ENCODE data around the gene LITAF. TPM values are rescaled to one million over a fixed set of nuclear protein-coding genes. Genes with fewer than 3 reads are reported as not detected.
"Not testable (repeated sequence)": the region's sequence is repeated elsewhere in the genome, so short reads cannot be mapped to it uniquely, and the experiment has no call there.

The LITAF gene
- total RNA-seq, 1 donor from 2014 or later: 42.5 TPM

DNA sequence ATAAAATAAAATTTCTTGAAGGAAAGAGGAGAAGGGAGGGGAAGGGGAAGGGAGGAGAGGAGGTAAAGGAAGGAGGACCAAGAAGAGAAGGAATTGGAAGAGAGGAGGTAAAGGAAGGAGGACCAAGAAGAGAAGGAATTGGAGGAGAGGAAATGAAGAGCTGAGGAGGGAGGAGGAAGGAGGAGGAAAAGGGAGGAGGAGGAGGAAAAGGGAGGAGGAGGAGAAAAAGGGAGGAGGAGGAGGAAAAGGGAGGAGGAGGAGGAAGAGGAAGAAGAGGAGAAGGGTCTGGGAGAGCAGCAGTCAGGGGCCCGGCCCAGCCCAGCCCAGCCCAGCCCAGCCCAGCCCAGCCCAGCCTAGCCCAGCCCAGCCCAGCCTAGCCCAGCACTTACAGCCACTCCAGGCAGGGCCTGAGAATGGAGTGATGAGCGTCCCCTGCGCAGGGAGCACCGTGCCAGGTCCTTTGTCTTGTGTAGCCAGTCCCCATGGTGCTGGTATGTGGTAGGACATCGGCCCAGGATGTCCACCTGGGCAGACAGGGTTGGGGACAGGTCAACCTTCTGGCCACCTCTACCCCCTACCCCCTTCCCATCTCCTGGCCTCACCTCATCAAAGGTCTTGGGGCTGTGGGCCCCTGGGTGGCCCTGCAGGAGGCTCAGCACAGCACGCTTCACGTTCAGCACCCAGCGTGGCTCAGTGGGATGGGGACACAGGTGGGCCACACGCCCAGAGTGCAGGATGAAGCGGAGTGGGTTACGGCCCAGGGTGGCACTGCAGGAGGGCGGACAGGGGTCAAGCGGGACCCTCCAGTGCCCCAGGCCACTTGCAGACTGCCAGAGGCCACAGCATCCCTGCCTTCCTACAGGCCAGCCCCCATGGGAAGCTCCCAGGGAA lies 70.9 kb downstream of the LITAF start:
- peaks cover 6% of the 10 kb centered on the region for H3K9me3 Mint-ChIP-seq
- H3K27me3 Mint-ChIP-seq (ENCODE audit: insufficient read depth, low read depth): peaks cover 5% of the 10 kb centered on the region
- Histone ChIP-seq H3K27me3 (no peaks in the 10 kb centered on the region), H3K4me1 (peaks cover 13% of the 10 kb centered on the region), H3F3A (ENCODE audit: low read depth) (peaks cover 5% of the 10 kb centered on the region), H4K20me1 (ENCODE audit: low read depth) (no peaks in the 10 kb centered on the region), H3K4me2 (no peak overlapping the region), H3K9ac (no peak overlapping the region), H3K27ac (no peak overlapping the region), H3K79me2 (ENCODE audit: low read depth) (no peaks in the 10 kb centered on the region), H3K4me3 (no peak overlapping the region), H2AFZ (replicated peaks) (no peak overlapping the region), H3K36me3 (no peaks in the 10 kb centered on the region), H3K9me3 (ENCODE audit: low read depth) (no peaks in the 10 kb centered on the region)
- H3K27ac Mint-ChIP-seq: peak overlapping the region; percentile 15
- no peaks in the 10 kb centered on the region for H3K36me3 Mint-ChIP-seq
- no peak overlapping the region for H3K4me3 Mint-ChIP-seq
- DNase-seq (ENCODE audit: low spot score): no peak
- no peak for TF ChIP-seq EZH2phosphoT487 (IDR thresholded peaks at IDR 0.05)
- TF ChIP-seq, protein P1, sequence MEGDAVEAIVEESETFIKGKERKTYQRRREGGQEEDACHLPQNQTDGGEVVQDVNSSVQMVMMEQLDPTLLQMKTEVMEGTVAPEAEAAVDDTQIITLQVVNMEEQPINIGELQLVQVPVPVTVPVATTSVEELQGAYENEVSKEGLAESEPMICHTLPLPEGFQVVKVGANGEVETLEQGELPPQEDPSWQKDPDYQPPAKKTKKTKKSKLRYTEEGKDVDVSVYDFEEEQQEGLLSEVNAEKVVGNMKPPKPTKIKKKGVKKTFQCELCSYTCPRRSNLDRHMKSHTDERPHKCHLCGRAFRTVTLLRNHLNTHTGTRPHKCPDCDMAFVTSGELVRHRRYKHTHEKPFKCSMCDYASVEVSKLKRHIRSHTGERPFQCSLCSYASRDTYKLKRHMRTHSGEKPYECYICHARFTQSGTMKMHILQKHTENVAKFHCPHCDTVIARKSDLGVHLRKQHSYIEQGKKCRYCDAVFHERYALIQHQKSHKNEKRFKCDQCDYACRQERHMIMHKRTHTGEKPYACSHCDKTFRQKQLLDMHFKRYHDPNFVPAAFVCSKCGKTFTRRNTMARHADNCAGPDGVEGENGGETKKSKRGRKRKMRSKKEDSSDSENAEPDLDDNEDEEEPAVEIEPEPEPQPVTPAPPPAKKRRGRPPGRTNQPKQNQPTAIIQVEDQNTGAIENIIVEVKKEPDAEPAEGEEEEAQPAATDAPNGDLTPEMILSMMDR (IDR thresholded peaks at IDR 0.05): no peak
- no peak for TF ChIP-seq EZH2 (IDR thresholded peaks at IDR 0.05)
- peaks cover 28% of the 10 kb centered on the region for H3K4me1 Mint-ChIP-seq

DNA sequence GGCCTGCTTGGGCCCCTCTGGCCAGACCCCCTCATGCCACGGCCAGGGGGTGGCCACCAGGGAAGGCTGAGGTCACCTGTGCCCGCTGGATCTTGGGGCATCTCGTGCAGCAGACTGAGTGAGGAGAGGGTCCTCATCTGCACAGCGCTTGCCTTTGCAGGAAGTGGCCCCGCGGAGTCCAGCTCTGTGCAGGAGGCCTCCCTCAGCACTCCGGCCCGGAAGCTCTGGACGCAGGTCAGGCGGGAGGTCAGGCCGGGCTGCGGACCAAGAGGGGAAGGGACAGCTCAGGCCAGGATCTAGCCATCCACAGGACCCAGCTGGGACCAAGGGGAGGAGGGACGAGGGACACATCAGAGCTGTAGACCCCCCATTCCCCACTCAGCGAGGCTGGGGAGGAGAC lies 72.4 kb downstream of the LITAF start:
- Mint-ChIP-seq H3K27me3 (ENCODE audit: insufficient read depth, low read depth) (peaks cover 5% of the 10 kb centered on the region), H3K27ac (no peak overlapping the region), H3K36me3 (no peaks in the 10 kb centered on the region), H3K4me3 (no peak overlapping the region), H3K9me3 (no peaks in the 10 kb centered on the region), H3K4me1 (peaks cover 28% of the 10 kb centered on the region)
- H3K79me2 ChIP-seq (ENCODE audit: low read depth): no peaks in the 10 kb centered on the region
- DNase-seq (ENCODE audit: low spot score): no peak
- no peak overlapping the region for H3K9ac ChIP-seq
- H2AFZ ChIP-seq (replicated peaks): no peak overlapping the region
- no peaks in the 10 kb centered on the region for H3K9me3 ChIP-seq (ENCODE audit: low read depth)
- H3F3A ChIP-seq (ENCODE audit: low read depth): peaks cover 5% of the 10 kb centered on the region
- TF ChIP-seq EZH2phosphoT487 (IDR thresholded peaks at IDR 0.05) (no peak), EZH2 (IDR thresholded peaks at IDR 0.05) (no peak)
- TF ChIP-seq, protein P1 (IDR thresholded peaks at IDR 0.05): no peak
- H4K20me1 ChIP-seq (ENCODE audit: low read depth): no peaks in the 10 kb centered on the region
- H3K4me2 ChIP-seq: no peak overlapping the region
- no peaks in the 10 kb centered on the region for H3K27me3 ChIP-seq
- H3K4me1 ChIP-seq: peaks cover 13% of the 10 kb centered on the region
- H3K27ac ChIP-seq: no peak overlapping the region
- H3K4me3 ChIP-seq: no peak overlapping the region
- no peaks in the 10 kb centered on the region for H3K36me3 ChIP-seq

DNA sequence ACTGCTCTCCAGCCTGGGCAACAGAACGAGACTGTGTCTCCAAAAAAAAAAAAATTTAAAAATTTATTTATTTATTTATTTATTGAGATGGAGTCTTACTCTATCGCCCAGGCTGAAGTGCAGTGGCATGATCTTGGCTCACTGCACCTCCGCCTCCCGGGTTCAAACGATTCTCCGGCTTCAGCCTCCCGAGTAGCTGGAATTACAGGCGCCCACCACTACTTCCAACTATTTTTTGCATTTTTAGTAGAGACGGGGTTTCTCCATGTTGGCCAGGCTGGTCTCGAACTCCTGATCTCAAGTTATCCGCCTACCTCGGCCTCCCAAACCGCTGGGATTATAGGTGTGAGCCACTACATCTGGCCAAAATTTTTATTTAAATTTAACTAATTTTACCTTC lies 73.4 kb downstream of the LITAF start:
- not testable (repeated sequence) for DNase-seq (ENCODE audit: low spot score); H3K9me3 Mint-ChIP-seq; H3K36me3 ChIP-seq; H3K27me3 ChIP-seq; H4K20me1 ChIP-seq (ENCODE audit: low read depth); H3K9me3 ChIP-seq (ENCODE audit: low read depth); H3K79me2 ChIP-seq (ENCODE audit: low read depth); H3K4me2 ChIP-seq; H3K27me3 Mint-ChIP-seq (ENCODE audit: insufficient read depth, low read depth); H3K27ac Mint-ChIP-seq; H3K36me3 Mint-ChIP-seq; H3K27ac ChIP-seq; H3K9ac ChIP-seq; H3K4me3 ChIP-seq; H3K4me3 Mint-ChIP-seq; H3F3A ChIP-seq (ENCODE audit: low read depth); H2AFZ ChIP-seq (replicated peaks)
- H3K4me1 ChIP-seq: peaks cover 11% of the 10 kb centered on the region
- H3K4me1 Mint-ChIP-seq: peaks cover 23% of the 10 kb centered on the region

DNA sequence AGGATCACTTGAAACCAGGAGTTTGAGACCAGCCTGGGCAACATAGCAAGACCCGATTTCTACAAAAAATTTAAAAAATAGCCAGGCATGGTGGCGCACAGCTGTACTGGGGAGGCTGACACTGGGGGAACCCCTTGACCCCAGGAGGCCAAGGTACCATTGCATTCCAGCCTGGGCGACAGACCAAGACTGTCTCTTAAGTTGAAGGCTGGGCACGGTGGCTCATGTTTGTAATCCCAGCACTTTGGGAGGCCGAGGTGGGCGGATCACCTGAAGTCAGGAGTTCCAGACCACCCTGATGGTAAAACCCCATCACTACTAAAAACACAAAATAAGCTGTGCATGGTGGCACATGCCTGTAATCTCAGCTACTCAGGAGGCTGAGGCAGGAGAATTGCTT lies 74.9 kb downstream of the LITAF start:
- Histone ChIP-seq H3K79me2 (ENCODE audit: low read depth) (no peaks in the 10 kb centered on the region), H3K9me3 (ENCODE audit: low read depth) (no peaks in the 10 kb centered on the region)
- H3K4me1 Mint-ChIP-seq: peaks cover 11% of the 10 kb centered on the region

More for the DNA sequence above, 74.9 kb downstream of the LITAF start:
- Mint-ChIP-seq H3K27ac (no peak overlapping the region), H3K36me3 (no peaks in the 10 kb centered on the region), H3K27me3 (ENCODE audit: insufficient read depth, low read depth) (peaks cover 10% of the 10 kb centered on the region), H3K4me3 (no peak overlapping the region), H3K9me3 (no peaks in the 10 kb centered on the region)
- no peaks in the 10 kb centered on the region for H3K36me3 ChIP-seq
- H3K4me2 ChIP-seq: no peak overlapping the region
- no peak overlapping the region for H3K9ac ChIP-seq
- no peak for DNase-seq (ENCODE audit: low spot score)
- no peaks in the 10 kb centered on the region for H3K27me3 ChIP-seq
- H2AFZ ChIP-seq (replicated peaks): no peak overlapping the region
- no peaks in the 10 kb centered on the region for H3F3A ChIP-seq (ENCODE audit: low read depth)
- H3K27ac ChIP-seq: no peak overlapping the region
- H4K20me1 ChIP-seq (ENCODE audit: low read depth): no peaks in the 10 kb centered on the region
- TF ChIP-seq, protein P1 (IDR thresholded peaks at IDR 0.05): no peak
- no peak for TF ChIP-seq EZH2phosphoT487 (IDR thresholded peaks at IDR 0.05)
- TF ChIP-seq EZH2 (IDR thresholded peaks at IDR 0.05): no peak
- H3K4me1 ChIP-seq: peaks cover 2% of the 10 kb centered on the region
- H3K4me3 ChIP-seq: no peak overlapping the region

Data from neural progenitor cell (in vitro differentiated cells).